ENCODE results near the gene ITGAV. TPM values are rescaled to one million over a fixed set of nuclear protein-coding genes. Genes with fewer than 3 reads are reported as not detected.

The ITGAV gene
- total and polyA plus RNA-seq, 2 of the 4 experiments (the other 2 are of a cell fraction), result 45.8 to 181 TPM

DNA sequence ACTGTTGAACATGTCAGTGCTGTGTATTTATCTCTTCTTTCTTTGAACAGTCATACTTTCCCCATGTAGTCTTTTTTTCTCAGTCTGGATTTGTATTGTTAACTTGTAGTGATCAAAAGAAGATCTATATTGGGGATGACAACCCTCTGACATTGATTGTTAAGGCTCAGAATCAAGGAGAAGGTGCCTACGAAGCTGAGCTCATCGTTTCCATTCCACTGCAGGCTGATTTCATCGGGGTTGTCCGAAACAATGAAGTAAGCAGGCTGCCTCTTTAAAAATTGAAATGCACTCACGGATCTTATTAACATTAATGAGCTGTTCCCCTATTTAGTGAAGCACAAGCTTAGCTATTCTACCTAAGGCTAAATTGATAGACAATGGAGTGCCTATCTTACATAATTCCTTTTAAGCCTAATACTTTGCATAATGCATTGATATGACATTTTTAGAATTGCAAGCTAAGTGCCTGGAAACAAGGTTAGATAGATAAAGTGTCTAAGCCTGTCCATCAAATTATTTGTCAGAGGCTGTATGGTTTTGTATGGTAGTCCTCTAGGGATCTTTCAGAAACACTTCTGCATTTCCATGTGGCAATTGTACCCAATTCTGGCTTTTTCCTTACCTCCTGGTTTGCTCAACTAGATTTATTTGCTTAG is 74.7 kb downstream of the ITGAV start:
- DNase-seq, result no peak
- Histone ChIP-seq H2BK15ac (ENCODE audit: low read depth, low read length) (no peak overlapping the region), H3K4me2 (ENCODE audit: low read depth, low read length) (no peak overlapping the region), H2BK20ac (ENCODE audit: low read depth, low read length) (no peak overlapping the region), H4K91ac (ENCODE audit: insufficient read depth, low read depth, low read length) (no peak overlapping the region), H4K8ac (ENCODE audit: low read depth in 2 of 2, low read length in 2 of 2) (no peak overlapping the region), H3K79me1 (ENCODE audit: low read depth in 1 of 2, low read length in 2 of 2) (no peaks in the 10 kb centered on the region), H2BK120ac (ENCODE audit: low read depth, low read length) (no peak overlapping the region), H3K36me3 (ENCODE audit: control insufficient read depth, insufficient read depth, low read length) (peaks cover 23% of the 10 kb centered on the region), H3K4me1 (ENCODE audit: control insufficient read depth, insufficient read depth, low read length) (no peaks in the 10 kb centered on the region), H4K5ac (ENCODE audit: low read depth, low read length) (no peak overlapping the region), H3K9me1 (ENCODE audit: insufficient read depth, low read length) (no peaks in the 10 kb centered on the region), H3K56ac (ENCODE audit: extremely low read depth, insufficient read depth, low read length) (no peak overlapping the region), H3K4ac (ENCODE audit: low read depth, low read length) (no peak overlapping the region), H2AK9ac (replicated peaks; ENCODE audit: low read depth, low read length, poor library complexity) (no peak overlapping the region), H2AK5ac (ENCODE audit: low read depth, low read length) (no peak overlapping the region), H3K18ac (ENCODE audit: low read depth, low read length) (no peak overlapping the region), H3K14ac (replicated peaks; ENCODE audit: low read depth, low read length) (no peak overlapping the region), H3K4me3 (ENCODE audit: insufficient read depth, low read depth, low read length) (no peak overlapping the region), H2AFZ (replicated peaks; ENCODE audit: low read length, poor library complexity) (no peak overlapping the region), H3K27me3 (ENCODE audit: control insufficient read depth, insufficient read depth, low read length) (no peaks in the 10 kb centered on the region), H3K27ac (ENCODE audit: insufficient read depth, low read length) (no peak overlapping the region), H3K9ac (ENCODE audit: low read depth, low read length) (no peak overlapping the region), H4K20me1 (ENCODE audit: insufficient read depth, low read length) (no peaks in the 10 kb centered on the region), H2BK5ac (ENCODE audit: low read depth, low read length, poor library complexity, severe bottlenecking) (no peak overlapping the region), H3K9me3 (ENCODE audit: control insufficient read depth, insufficient read depth, low read length) (no peaks in the 10 kb centered on the region), H3K23ac (ENCODE audit: low read depth, low read length) (no peak overlapping the region)
- POLR2A ChIA-PET (ENCODE audit: unreplicated experiment), result no interaction called here
- ATAC-seq (ENCODE audit: low read depth), result no peak
- BruUV-seq (replicated peaks), result no TSS peak
- in situ Hi-C loops (cut with MboI; ENCODE audit: low sequenced_read_pairs) (no loop called here), intact Hi-C loops (cut with micrococcal nuclease) (no loop called here), dilution Hi-C loops (cut with HindIII; ENCODE audit: low sequenced_read_pairs, unreplicated experiment) (no loop called here)
- WGBS, 2 experiments (ENCODE audit: extremely low coverage in 2 of 2, insufficient read length in 1 of 2), result no CpG with 5 or more reads among the region's 5 CpGs
- no peak for TF ChIP-seq RFX5 (IDR thresholded peaks at IDR 0.05; ENCODE audit: low read depth, low read length)
- TF ChIP-seq, protein P1, sequence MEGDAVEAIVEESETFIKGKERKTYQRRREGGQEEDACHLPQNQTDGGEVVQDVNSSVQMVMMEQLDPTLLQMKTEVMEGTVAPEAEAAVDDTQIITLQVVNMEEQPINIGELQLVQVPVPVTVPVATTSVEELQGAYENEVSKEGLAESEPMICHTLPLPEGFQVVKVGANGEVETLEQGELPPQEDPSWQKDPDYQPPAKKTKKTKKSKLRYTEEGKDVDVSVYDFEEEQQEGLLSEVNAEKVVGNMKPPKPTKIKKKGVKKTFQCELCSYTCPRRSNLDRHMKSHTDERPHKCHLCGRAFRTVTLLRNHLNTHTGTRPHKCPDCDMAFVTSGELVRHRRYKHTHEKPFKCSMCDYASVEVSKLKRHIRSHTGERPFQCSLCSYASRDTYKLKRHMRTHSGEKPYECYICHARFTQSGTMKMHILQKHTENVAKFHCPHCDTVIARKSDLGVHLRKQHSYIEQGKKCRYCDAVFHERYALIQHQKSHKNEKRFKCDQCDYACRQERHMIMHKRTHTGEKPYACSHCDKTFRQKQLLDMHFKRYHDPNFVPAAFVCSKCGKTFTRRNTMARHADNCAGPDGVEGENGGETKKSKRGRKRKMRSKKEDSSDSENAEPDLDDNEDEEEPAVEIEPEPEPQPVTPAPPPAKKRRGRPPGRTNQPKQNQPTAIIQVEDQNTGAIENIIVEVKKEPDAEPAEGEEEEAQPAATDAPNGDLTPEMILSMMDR (conservative IDR thresholded peaks at IDR 0.05; ENCODE audit: low read depth, low read length), result no peak
- TF ChIP-seq, protein P2, sequence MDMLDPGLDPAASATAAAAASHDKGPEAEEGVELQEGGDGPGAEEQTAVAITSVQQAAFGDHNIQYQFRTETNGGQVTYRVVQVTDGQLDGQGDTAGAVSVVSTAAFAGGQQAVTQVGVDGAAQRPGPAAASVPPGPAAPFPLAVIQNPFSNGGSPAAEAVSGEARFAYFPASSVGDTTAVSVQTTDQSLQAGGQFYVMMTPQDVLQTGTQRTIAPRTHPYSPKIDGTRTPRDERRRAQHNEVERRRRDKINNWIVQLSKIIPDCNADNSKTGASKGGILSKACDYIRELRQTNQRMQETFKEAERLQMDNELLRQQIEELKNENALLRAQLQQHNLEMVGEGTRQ (IDR thresholded peaks at IDR 0.05; ENCODE audit: low read depth, low read length), result no peak
- TF ChIP-seq CHD1 (IDR thresholded peaks at IDR 0.05; ENCODE audit: low read depth, low read length), result no peak
- no peak for TF ChIP-seq BHLHE40 (IDR thresholded peaks at IDR 0.05; ENCODE audit: low read depth, low read length)
- TF ChIP-seq RAD21 (IDR thresholded peaks at IDR 0.05; ENCODE audit: low read length), result no peak
- no peak for TF ChIP-seq NFE2L2 (IDR thresholded peaks at IDR 0.05; ENCODE audit: low read depth, low read length)
- TF ChIP-seq MXI1 (IDR thresholded peaks at IDR 0.05; ENCODE audit: borderline replicate concordance, low read depth, low read length), result no peak
- no peak for TF ChIP-seq SMC3 (IDR thresholded peaks at IDR 0.05; ENCODE audit: low read depth, low read length)
- TF ChIP-seq, protein P3, sequence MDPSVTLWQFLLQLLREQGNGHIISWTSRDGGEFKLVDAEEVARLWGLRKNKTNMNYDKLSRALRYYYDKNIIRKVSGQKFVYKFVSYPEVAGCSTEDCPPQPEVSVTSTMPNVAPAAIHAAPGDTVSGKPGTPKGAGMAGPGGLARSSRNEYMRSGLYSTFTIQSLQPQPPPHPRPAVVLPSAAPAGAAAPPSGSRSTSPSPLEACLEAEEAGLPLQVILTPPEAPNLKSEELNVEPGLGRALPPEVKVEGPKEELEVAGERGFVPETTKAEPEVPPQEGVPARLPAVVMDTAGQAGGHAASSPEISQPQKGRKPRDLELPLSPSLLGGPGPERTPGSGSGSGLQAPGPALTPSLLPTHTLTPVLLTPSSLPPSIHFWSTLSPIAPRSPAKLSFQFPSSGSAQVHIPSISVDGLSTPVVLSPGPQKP (IDR thresholded peaks at IDR 0.05; ENCODE audit: borderline replicate concordance, low read depth, low read length), result no peak
- no peak for TF ChIP-seq RCOR1 (IDR thresholded peaks at IDR 0.05; ENCODE audit: insufficient replicate concordance, low read length)
- TF ChIP-seq CEBPB (IDR thresholded peaks at IDR 0.05; ENCODE audit: low read depth, low read length), result no peak
- no peak for TF ChIP-seq MAFK (IDR thresholded peaks at IDR 0.05; ENCODE audit: low read depth, low read length)
- TF ChIP-seq POLR2A (IDR thresholded peaks at IDR 0.05; ENCODE audit: low read depth, low read length), result no peak
- TF ChIP-seq FOS (IDR thresholded peaks at IDR 0.05; ENCODE audit: low read depth, low read length), result no peak
- no peak for TF ChIP-seq MAZ (IDR thresholded peaks at IDR 0.05; ENCODE audit: borderline replicate concordance, low read depth, low read length)
- CTCF ChIA-PET, result interaction anchor here (0.7 kb wide), 1 partner anchor 23 kb away, joined by 4 read pairs; no protein-coding TSS in a partner anchor
